C4-2B (cell line): ENCODE measurements around the gene CLEC2D.
"Not testable (repeated sequence)": the region's sequence is repeated elsewhere in the genome, so short reads cannot be mapped to it uniquely, and the experiment has no call there.

ENCODE experiments used
- H3K27ac ChIP-seq: fragments of 450-650 bp; 2 replicates; pipeline ENCODE4 v1.5.1; 2017
- ZFX ChIP-seq: fragments of 450-650 bp; IDR thresholded peaks from 2 replicates; pipeline ENCODE4 v1.6.1; 2017
- TF ChIP-seq, protein P1 (sequence below): fragments of 450-650 bp; conservative IDR thresholded peaks from 2 replicates; pipeline ENCODE4 v1.5.1; 2017; ENCODE audit warnings: mild to moderate bottlenecking

Gene CLEC2D

DNA sequence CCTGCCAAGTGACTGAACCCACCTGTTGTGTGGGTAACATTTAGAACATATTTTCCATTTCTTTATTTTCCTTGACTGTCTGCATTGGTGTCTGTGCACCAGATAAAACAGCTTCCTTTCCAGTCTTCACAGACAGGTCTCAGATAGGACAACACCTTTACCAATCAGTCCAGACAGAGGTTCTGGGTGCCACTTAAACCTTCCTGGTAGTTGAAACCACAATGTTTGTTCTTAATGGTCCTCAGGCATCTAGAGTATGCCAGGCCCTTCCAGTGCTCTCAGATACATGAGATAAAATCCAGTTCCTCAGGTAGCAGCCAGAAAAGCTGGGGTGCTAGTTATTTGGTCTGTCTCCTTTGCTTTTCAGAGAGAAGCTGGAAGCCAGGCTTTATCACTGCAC, 7.0 kb upstream of the CLEC2D start:
- H3K27ac ChIP-seq, result no peak overlapping the region
- no peak for TF ChIP-seq ZFX
- TF ChIP-seq, protein P1, sequence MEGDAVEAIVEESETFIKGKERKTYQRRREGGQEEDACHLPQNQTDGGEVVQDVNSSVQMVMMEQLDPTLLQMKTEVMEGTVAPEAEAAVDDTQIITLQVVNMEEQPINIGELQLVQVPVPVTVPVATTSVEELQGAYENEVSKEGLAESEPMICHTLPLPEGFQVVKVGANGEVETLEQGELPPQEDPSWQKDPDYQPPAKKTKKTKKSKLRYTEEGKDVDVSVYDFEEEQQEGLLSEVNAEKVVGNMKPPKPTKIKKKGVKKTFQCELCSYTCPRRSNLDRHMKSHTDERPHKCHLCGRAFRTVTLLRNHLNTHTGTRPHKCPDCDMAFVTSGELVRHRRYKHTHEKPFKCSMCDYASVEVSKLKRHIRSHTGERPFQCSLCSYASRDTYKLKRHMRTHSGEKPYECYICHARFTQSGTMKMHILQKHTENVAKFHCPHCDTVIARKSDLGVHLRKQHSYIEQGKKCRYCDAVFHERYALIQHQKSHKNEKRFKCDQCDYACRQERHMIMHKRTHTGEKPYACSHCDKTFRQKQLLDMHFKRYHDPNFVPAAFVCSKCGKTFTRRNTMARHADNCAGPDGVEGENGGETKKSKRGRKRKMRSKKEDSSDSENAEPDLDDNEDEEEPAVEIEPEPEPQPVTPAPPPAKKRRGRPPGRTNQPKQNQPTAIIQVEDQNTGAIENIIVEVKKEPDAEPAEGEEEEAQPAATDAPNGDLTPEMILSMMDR, result no peak

GRCh38 chr12:9667403-9668160, 1.9 kb upstream of the CLEC2D start:
- no peak overlapping the region for H3K27ac ChIP-seq
- TF ChIP-seq ZFX, result no peak
- TF ChIP-seq, protein P1, result no peak

DNA sequence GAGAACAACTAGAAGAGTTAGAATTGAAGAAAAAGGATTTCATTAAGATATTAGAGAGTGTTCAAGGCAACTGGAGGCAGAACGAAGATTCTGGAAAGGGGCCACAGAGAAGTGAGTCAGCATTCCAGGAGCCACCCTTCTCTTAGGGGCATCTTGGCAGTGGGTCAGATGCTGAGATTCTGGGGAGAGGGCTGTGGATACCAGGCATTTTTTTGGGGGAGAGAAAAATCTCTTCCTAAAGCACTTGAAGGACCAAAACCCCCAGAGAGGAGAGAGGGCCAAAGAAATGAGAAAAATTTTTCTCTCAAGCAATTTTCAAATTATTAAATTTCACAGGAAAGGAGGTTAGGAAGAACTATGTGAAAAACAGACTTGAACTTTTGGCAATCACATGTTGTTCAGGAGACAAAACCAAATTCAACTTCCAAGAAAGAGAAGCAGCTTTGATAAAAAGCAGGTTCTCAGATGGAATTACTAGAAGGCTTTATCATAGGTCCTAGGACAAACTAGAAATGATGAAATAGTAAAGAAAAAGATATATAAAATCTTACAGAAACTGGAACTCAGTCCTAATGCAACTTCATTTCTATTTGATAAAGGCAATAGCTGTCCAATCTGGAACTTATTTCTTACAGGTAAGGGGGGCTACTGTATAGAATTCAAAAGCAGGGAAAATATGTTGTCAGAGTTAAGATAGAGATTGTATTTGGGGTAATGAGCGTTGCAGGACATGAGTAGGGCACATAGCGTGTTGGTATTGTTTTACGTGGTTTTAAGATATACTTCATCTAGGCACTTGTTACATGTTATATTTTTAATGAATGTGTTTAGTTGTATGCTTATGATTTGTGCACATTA, 1.1 kb upstream of the CLEC2D start:
- no peak overlapping the region for H3K27ac ChIP-seq
- TF ChIP-seq, protein P1, result no peak
- TF ChIP-seq ZFX, result no peak

DNA sequence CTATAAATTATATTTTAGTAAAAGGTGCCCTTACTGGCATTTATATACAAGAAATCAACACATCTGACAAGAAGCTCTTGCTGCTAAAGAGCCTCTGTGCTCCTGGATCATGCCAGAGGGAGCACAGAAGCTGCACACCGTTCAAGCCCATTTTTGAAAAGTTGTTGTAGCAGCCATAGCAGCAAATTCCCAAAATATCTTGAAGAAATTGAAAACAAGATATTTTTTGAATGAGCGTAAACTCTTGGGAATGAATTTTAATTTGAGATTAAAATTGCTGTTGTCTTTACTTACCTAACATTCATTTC, 540 bp upstream of the CLEC2D start:
- TF ChIP-seq, protein P1, result no peak
- no peak for TF ChIP-seq ZFX
- no peak overlapping the region for H3K27ac ChIP-seq

DNA sequence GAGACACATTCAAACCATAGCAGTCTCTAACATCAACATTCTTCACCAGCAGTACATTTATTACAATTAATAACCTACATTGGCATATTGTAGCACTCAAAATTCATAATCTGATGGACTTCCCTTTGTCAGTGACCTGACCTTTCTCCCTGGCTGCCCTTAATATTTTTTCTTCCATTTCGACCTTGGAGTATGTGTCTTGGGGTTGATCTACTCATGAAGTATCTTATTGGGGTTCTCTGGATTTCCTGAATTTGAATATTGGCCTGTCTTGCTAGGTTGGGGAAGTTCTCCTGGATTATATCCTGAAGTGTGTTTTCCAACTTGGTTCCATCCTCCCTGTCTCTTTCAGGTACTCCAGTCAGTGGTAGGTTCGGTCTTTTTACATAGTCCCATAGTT, 2.8 kb downstream of the CLEC2D start:
- not testable (repeated sequence) for H3K27ac ChIP-seq

- H3K27ac ChIP-seq, result no peak overlapping the region
- TF ChIP-seq ZFX, result no peak
- TF ChIP-seq, protein P1, result no peak
These were observed 4.1 kb downstream of the CLEC2D start for GRCh38 chr12:9673404-9674225.

DNA sequence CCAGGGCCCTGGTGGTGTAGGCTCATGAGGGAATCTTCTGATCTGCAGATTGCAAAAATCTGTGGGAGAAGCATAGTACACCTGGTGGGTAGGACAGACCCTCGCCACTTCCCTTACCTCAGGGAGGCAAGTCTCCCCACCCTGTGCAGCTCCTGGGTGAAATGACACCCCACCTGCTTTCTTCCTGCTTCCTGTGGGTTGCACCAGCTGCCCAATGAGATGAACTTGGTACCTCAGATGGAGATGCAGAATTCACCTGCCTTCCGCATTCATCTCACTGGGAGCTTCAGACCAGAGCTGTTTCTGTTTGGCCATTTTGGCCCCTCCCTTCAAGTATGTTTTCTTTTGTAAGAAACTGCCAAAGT, 4.7 kb downstream of the CLEC2D start:
- no peak overlapping the region for H3K27ac ChIP-seq

GRCh38 chr12:9682508-9682907, 13.0 kb downstream of the CLEC2D start:
- not testable (repeated sequence) for H3K27ac ChIP-seq

More for the DNA sequence above, 4.7 kb downstream of the CLEC2D start:
- TF ChIP-seq, protein P1, result no peak
- TF ChIP-seq ZFX, result no peak

- not testable (repeated sequence) for H3K27ac ChIP-seq
These were observed 13.4 kb downstream of the CLEC2D start for GRCh38 chr12:9682949-9683348.

DNA sequence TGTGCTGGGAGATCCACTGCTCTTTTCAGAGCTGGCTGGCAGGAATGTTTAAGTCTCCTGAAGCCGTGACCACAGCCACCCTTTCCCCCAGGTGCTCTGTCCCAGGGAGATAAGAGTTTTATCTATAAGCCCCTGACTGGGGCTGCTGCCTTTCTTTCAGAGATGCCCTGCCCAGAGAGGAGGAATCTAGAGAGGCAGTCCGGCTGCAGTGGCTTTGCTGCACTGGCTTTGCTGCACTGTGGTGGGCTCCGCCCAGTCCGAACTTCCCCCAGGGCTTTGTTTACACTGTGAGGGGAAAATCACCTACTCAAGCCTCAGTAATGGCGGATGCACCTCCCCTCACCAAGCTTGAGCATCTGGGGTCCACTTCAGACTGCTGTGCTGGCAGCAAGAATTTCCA, 15.9 kb downstream of the CLEC2D start:
- not testable (repeated sequence) for H3K27ac ChIP-seq
